ENCODE measurements around the gene MACROD1. TPM values are rescaled to one million over a fixed set of nuclear protein-coding genes. Genes with fewer than 3 reads are reported as not detected.

MACROD1 gene
- total and polyA plus RNA-seq, 10 of the 15 experiments (the other 5 are each of a cell fraction or from before 2014, with no cell fraction given), result 1.2 to 22.7 (median 11.3) TPM; not detected in 1

DNA sequence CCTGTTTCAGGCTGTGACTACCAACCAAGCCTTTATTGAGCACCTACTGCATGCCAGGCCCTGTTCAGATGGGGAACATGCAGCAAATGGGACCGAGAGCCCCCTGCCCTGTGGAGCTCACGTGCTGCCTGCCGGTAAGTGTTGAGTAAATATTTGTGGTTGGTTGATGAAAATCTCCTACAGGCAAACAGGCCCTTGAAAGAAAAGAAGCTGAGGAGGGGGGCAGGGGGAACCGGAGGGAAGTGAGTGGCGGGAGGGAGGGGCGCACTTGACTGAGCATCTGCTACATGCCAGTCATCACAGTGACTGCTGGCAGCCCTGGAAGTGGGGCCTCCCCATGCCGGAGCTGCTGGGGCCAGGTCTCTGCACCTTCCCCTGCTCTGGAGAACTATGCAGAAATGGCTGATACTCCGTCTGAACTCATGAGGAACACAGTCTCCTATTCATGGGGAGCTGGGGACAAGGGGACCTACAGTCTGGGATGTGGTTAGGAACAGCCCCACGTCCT is 34.2 kb downstream of the MACROD1 start:
- Histone ChIP-seq H3K9me3 (replicated peaks; ENCODE audit: control insufficient read depth, insufficient read depth, low read length) (no peaks in the 10 kb centered on the region), H3K9ac (ENCODE audit: control insufficient read depth, insufficient read depth, low read length) (no peak overlapping the region), H3K27ac (ENCODE audit: control insufficient read depth, insufficient read depth) (no peak overlapping the region), H3K27me3 (replicated peaks in 1 of 2; ENCODE audit: control insufficient read depth in 2 of 2, insufficient read depth in 2 of 2, low read length in 1 of 2) (no peaks in the 10 kb centered on the region; a peak in 1 of 4 replicates), H3K36me3 (ENCODE audit: control insufficient read depth in 2 of 2, insufficient read depth in 2 of 2, low read length in 1 of 2) (no peaks in the 10 kb centered on the region), H2AFZ (ENCODE audit: control insufficient read depth, low read depth, low read length) (no peak overlapping the region), H3K79me2 (ENCODE audit: control insufficient read depth, insufficient read depth, low read length) (no peaks in the 10 kb centered on the region), H3K4me1 (ENCODE audit: control insufficient read depth, insufficient read depth, low read length) (no peaks in the 10 kb centered on the region), H3K4me3 (no peak overlapping the region), H3K4me2 (ENCODE audit: control insufficient read depth, insufficient read depth) (no peak overlapping the region), H4K20me1 (ENCODE audit: control insufficient read depth, insufficient read depth) (no peaks in the 10 kb centered on the region)
- ChIA-PET RAD21 (ENCODE audit: unreplicated experiment) (interaction anchor here (0.7 kb wide), 1 partner anchor 302 kb away, joined by 3 read pairs; no protein-coding TSS in a partner anchor), CTCF (interaction anchor here (0.5 to 1.4 kb wide), 2 partner anchors 14 to 1183 kb away, joined by 3 read pairs; partner anchors contain the start of gene CDC42EP2), SMC1A (ENCODE audit: uncharacterized antibody, unreplicated experiment) (no interaction called here), POLR2A (no interaction called here)
- DNase-seq (ENCODE audit: low read depth, low spot score) (no peak), ATAC-seq (no peak), FAIRE-seq (no peak)
- 12% methylated on average over 7 of the region's 9 CpGs for whole genome bisulfite sequencing (ENCODE audit: insufficient coverage, insufficient replicate concordance, low lambda C conversion rate, missing lambda C conversion rate)
- no TSS peak for BruUV-seq (replicated peaks)
- intact Hi-C loops (cut with micrococcal nuclease; ENCODE audit: unreplicated experiment) (no loop called here), in situ Hi-C loops (cut with MboI) (no loop called here)
- TF ChIP-seq, protein P1, sequence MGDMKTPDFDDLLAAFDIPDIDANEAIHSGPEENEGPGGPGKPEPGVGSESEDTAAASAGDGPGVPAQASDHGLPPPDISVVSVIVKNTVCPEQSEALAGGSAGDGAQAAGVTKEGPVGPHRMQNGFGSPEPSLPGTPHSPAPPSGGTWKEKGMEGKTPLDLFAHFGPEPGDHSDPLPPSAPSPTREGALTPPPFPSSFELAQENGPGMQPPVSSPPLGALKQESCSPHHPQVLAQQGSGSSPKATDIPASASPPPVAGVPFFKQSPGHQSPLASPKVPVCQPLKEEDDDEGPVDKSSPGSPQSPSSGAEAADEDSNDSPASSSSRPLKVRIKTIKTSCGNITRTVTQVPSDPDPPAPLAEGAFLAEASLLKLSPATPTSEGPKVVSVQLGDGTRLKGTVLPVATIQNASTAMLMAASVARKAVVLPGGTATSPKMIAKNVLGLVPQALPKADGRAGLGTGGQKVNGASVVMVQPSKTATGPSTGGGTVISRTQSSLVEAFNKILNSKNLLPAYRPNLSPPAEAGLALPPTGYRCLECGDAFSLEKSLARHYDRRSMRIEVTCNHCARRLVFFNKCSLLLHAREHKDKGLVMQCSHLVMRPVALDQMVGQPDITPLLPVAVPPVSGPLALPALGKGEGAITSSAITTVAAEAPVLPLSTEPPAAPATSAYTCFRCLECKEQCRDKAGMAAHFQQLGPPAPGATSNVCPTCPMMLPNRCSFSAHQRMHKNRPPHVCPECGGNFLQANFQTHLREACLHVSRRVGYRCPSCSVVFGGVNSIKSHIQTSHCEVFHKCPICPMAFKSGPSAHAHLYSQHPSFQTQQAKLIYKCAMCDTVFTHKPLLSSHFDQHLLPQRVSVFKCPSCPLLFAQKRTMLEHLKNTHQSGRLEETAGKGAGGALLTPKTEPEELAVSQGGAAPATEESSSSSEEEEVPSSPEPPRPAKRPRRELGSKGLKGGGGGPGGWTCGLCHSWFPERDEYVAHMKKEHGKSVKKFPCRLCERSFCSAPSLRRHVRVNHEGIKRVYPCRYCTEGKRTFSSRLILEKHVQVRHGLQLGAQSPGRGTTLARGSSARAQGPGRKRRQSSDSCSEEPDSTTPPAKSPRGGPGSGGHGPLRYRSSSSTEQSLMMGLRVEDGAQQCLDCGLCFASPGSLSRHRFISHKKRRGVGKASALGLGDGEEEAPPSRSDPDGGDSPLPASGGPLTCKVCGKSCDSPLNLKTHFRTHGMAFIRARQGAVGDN (IDR thresholded peaks at IDR 0.05), result no peak
- no peak for TF ChIP-seq YBX1 (IDR thresholded peaks at IDR 0.05)
- no peak for TF ChIP-seq MYB (IDR thresholded peaks at IDR 0.05; ENCODE audit: borderline replicate concordance, low read depth, low read length)
- TF ChIP-seq RBBP5 (conservative IDR thresholded peaks at IDR 0.05), result no peak
- no peak for TF ChIP-seq NFYB (IDR thresholded peaks at IDR 0.05; ENCODE audit: insufficient read depth, low read depth, low read length)
- TF ChIP-seq SRF (IDR thresholded peaks at IDR 0.05; ENCODE audit: low read depth in 2 of 2, low read length in 2 of 2), result no peak
- no peak for TF ChIP-seq TCF3 (IDR thresholded peaks at IDR 0.05; ENCODE audit: borderline replicate concordance, insufficient read depth, low read depth, low read length)
- TF ChIP-seq CREB1 (IDR thresholded peaks at IDR 0.05; ENCODE audit: low read depth), result no peak
- TF ChIP-seq ZNF217 (IDR thresholded peaks at IDR 0.05), result no peak
- no peak for TF ChIP-seq NFXL1 (IDR thresholded peaks at IDR 0.05; ENCODE audit: borderline replicate concordance)
- TF ChIP-seq MYC (IDR thresholded peaks at IDR 0.05; ENCODE audit: insufficient read depth, insufficient read length, insufficient replicate concordance, low read length, severe bottlenecking), result no peak
- TF ChIP-seq JUNB (IDR thresholded peaks at IDR 0.05), result no peak
- TF ChIP-seq SMC3 (IDR thresholded peaks at IDR 0.05; ENCODE audit: borderline replicate concordance, low read length), result no peak
- no peak for TF ChIP-seq MEF2A (IDR thresholded peaks at IDR 0.05; ENCODE audit: insufficient read depth, low read depth, low read length)
- TF ChIP-seq, protein P2, sequence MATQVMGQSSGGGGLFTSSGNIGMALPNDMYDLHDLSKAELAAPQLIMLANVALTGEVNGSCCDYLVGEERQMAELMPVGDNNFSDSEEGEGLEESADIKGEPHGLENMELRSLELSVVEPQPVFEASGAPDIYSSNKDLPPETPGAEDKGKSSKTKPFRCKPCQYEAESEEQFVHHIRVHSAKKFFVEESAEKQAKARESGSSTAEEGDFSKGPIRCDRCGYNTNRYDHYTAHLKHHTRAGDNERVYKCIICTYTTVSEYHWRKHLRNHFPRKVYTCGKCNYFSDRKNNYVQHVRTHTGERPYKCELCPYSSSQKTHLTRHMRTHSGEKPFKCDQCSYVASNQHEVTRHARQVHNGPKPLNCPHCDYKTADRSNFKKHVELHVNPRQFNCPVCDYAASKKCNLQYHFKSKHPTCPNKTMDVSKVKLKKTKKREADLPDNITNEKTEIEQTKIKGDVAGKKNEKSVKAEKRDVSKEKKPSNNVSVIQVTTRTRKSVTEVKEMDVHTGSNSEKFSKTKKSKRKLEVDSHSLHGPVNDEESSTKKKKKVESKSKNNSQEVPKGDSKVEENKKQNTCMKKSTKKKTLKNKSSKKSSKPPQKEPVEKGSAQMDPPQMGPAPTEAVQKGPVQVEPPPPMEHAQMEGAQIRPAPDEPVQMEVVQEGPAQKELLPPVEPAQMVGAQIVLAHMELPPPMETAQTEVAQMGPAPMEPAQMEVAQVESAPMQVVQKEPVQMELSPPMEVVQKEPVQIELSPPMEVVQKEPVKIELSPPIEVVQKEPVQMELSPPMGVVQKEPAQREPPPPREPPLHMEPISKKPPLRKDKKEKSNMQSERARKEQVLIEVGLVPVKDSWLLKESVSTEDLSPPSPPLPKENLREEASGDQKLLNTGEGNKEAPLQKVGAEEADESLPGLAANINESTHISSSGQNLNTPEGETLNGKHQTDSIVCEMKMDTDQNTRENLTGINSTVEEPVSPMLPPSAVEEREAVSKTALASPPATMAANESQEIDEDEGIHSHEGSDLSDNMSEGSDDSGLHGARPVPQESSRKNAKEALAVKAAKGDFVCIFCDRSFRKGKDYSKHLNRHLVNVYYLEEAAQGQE (IDR thresholded peaks at IDR 0.05; ENCODE audit: low read depth, low read length), result no peak

Data from GM12878 (cell line).